GM21423 (cell line): ENCODE measurements around the gene CDSN.
"Not testable (repeated sequence)": the region's sequence is repeated elsewhere in the genome, so short reads cannot be mapped to it uniquely, and the experiment has no call there.

Experiments
- ATAC-seq: cut with Tn5 transposase; IDR thresholded peaks from one replicate; pipeline ENCODE4 v1.9.1; 2021; ENCODE audit warnings: mild to moderate bottlenecking, moderate library complexity; ENCODE audit not compliant: unreplicated experiment

Gene CDSN

DNA sequence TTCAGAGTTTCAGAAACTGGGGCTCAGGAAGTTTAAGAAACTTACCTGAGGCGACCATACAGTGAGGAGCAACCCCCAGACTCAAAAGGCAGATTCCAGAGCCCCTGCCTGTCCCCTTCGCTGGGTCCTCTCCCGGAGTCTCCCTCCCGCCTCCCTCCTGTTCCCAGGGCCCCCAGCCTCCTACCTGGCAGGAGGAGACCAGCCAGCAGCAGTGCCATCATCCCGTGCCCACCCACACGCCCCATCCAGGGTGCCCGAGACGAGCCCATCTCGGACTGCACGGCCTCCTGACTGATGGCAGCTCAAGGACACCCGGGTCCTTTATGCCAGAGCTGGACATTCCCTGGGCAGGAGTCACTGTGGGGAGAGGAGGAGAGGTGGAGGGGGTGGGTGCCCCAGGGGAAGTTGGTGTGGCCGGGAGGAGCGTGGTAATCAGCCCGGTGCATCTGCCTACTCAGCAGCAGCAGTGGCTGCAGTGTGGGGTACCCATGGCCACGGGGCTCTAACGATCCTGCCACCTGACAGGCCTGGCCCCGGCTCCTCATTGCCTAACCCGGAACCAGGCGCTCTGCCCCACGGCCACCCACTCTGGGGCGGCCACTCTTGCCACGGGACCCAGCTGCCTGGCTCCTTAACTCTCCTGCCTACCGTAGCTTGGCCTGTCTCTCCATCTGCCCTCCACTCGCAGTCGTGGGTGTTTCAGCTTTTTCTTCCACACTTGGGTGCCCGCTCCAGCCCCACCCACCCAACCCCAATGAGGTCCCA, at the start of gene CDSN:
Gene CDSN (minus strand): TSS at position 296 of the 765 bp plus-strand sequence. CDS start 27 bp downstream, at position 269.
- no peak for ATAC-seq

DNA sequence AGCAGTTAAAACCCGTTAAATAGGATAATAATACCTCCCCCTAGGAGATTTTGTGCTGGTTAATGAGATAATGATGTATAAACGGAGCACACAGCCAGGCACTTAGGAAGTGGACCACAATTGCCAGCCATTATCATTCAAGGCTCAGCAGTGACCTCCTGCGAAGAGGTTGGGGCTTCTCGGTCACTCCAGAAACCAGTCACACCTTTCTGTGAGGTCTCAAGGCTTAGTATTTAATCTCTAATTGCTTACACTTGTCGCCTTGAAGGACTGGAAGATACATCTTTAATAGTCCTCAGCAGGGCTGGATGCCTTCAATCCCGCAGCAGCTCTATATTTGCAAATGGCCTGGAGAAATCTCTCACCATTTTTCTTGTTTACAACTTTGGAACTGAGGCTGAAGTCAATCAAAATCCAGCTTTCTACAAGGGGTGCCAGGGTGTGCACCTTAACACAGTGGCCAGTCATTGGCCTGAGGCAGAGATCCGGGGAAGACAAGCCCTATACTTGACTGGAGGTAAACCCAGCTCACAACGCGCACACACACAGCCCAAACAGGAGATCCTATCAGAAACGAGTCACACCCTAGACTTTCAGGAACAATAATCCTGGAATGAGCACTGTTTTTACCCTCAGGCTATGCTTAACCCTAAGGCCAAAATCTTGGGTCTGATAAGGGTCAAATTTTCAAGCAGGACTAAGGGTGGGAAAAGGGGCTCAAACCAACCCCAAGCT, 49.0 kb upstream of the CDSN start:
- ATAC-seq = no peak

- no peak for ATAC-seq
Measured at GRCh38 chr6:31168606-31169005, 48.4 kb upstream of the CDSN start.

DNA sequence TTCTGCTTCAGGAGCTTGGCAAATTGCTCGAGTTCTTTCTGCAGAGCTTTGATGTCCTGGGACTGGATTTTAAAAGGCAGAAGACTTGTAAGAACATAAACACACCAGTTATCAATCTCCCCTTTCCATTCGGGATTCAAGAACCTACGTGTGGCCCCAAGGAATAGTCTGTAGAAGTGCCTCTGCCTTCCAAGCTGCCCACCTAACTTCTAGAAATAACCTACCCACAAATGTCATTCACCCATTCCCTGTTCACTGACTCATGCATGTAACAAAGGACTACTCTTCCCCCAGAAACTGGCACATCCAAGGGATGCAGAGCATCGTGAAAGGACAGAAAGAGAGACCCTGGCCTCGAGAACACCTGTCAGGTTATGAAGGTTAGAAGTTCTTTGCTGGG, 45.7 kb upstream of the CDSN start:
- ATAC-seq = no peak

DNA sequence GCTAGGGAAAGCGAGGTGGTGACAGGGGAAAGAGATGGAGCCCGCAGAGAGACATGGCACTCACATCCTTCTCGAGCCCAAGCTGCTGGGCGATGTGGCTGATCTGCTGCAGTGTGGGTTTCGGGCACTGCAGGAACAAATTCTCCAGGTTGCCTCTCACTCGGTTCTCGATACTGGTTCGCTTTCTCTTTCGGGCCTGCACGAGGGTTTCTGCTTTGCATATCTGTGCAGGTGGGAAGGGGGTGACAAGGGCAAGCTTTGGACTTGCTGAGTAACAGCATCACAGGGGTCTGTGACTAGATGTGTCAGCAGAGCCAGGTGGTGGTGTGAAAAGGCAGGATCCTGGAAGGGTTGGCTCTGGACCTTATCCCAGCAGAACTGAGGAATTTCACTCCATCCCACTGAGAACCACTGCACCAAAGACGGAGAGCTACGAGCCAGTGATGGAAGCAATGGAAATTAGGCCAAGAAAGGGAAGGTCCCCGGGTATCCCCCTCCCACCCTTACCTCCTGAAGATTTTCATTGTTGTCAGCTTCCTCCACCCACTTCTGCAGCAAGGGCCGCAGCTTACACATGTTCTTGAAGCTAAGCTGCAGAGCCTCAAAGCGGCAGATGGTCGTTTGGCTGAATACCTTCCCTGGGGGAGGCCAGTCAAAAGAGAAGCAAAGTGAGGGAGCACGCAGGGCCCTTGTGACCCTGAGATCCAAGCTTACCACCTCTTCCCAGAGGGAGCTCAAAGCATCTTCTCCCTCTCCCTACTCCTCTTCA, 45.0 kb upstream of the CDSN start:
- not testable (repeated sequence) for ATAC-seq

- not testable (repeated sequence) for ATAC-seq
Measured at GRCh38 chr6:31164475-31165063, 44.3 kb upstream of the CDSN start.

GRCh38 chr6:31163922-31164321, 43.7 kb upstream of the CDSN start:
- no peak for ATAC-seq

DNA sequence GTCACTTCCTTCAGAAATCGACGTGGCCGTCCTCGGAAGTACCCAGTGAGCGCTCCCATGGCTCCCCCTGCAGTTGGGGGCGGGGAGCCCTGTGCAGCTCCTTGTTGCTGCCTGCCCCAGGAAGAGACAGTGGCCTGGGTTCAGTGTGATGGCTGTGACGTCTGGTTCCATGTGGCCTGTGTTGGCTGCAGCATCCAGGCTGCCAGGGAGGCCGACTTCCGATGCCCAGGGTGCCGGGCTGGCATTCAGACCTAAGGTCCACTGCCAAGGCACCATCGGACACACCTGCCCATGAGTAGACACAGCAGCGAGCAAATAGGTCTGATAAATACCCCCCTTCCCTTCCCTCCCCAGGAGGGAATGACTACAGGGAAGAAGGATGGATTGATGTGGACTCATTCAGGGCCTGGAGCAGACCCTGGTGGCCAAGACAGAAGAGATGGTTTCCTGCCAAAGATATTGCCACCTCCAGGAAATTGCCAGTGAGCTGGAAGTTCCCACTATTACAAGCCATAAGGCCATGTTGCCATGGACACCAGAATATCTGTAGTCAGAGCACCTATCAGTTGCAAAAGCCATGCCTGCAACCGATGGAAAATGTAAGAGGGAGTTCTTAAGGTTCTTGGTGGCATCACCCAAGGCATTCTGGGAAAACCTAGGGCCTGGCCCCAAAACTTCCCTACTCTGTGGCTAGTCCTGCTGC, 42.4 kb upstream of the CDSN start:
- ATAC-seq = no peak

DNA sequence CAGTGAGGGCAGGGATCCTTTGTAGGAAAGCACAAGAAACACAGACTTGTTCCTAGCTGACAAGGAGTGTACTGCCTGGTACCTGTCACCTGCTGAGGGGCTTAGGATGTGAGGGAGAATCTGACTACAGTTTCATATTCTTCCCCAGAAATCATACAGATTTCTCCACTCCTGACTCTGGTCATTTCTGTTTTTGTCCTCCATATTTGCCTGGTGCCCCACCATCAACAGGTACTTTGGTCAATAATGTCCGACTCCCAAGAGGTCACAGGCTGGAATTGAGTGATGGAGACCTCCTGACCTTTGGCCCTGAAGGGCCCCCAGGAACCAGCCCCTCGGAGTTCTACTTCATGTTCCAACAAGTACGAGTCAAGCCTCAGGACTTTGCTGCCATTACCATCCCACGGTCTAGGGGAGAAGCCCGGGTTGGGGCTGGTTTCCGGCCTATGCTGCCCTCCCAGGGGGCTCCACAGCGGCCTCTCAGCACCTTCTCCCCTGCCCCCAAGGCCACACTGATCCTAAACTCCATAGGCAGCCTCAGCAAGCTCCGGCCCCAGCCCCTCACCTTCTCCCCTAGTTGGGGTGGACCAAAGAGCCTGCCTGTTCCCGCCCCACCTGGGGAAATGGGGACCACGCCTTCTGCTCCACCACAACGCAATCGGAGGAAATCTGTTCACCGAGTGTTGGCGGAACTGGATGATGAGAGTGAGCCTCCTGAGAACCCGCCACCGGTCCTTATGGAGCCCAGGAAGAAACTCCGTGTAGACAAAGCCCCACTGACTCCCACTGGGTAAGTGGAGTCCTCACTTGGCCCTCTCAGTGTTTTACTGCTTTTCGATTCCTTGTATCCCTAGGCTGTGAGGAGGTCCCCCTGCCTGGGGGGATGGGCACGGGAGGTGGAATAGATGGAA, 41.2 kb upstream of the CDSN start:
- ATAC-seq = no peak

- ATAC-seq = no peak
Measured at GRCh38 chr6:31158863-31159855, 38.9 kb upstream of the CDSN start.

GRCh38 chr6:31158140-31158862, 38.1 kb upstream of the CDSN start, which contains the start of gene TCF19:
Gene TCF19 (plus strand): TSS chr6:31158589. CDS start chr6:31159470, 881 bp downstream.
- ATAC-seq = peak; percentile 74

DNA sequence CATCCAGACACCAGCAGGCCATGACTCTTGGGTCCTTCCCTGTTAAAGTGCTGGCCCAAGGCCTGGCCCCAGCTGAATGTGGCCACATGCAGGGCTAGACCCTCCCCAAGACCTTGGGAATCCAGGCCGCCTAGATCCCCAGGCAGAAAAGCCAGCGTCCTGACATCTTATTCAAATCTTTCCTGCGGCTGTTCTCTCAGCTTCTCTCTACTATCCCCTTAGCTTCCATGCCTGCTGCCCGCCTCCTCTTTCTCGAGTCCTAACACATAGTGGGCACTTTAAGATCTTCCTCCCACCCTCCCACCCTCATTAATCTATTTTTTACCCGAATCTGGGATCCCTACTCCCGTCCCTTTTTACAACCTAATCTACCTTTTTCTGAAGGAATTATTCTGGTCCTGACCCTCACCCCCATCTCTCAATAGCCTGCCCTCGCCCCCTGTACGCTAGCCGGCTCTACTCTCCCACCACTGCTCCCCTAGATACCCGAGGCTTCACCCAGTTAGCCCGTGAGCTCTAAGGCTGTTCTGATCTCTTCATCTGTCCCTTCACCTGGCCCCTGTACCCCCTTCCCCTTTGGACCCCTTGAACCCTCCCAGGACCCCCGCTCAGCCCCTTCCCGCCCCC, 37.4 kb upstream of the CDSN start, which contains the start of gene CCHCR1:
Gene CCHCR1 (minus strand): TSS at position 290 of the 627 bp plus-strand sequence. CDS start 202 bp downstream, at position 88.
- peak; percentile 3 for ATAC-seq

- no peak for ATAC-seq
Measured at GRCh38 chr6:31156641-31157040, 36.4 kb upstream of the CDSN start.

DNA sequence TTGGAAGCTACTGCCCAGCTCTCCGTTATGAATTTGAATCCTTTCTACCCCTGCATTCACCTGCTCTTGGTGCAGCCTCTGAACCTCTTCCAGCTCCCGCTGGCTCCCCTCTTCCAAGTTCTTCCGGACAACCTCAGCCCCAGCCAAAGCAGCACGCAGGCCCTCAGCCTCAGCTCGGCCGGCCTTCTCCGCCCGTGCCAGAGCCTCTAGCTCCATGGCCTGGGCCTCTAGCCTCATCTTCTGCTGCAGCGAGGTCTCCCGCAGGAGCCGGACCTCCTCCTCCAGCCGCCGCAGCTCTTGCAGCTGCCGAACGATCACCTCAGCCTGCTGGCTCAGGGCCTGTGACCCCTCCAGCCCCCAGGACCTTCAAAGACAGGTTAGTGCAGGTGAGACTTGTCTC, 34.2 kb upstream of the CDSN start:
- no peak for ATAC-seq

- ATAC-seq = no peak
Measured at GRCh38 chr6:31152781-31153180, 32.5 kb upstream of the CDSN start.

DNA sequence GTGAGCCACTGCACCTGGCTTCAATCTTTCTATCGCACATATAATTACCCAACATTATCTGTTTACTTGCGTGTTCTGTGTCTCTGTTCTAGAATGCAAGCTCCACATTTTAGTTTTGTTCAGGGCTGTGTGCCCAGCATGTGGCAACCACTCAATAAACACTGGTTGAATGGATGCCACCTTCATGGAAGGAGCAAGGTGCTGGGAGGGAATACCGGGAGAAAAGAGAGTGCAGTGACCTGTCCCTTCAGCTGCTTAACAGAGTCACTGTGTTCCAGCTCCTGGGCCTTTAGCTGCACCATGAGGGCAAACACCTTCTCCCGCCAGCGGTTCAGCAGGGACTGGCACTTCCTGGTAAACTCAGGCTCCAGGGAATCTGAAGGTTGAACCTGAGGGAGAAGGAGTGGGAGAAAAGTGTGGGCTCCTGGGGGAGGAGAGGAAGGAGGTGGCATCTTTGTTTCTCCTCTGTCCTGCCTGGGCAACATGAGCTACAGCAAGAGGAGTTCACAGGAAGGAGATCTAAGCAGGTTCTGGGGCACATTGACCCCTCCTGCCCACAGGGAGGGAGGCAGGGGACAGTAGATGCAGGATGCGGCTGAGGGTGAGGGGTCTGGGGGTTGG, 29.7 kb upstream of the CDSN start:
- no peak for ATAC-seq
